Loucy (cell line): ENCODE measurements around the gene SNX4.
A peak's percentile ranks its signal among the peaks of the same experiment; 100 is the strongest.

Source experiments
- H2AFZ ChIP-seq: fragments of 200-600 bp; sonication (generic); 2 replicates; pipeline ENCODE4 v1.6.0; 2016; ENCODE audit warnings: antibody characterized with exemption, mild to moderate bottlenecking, low read length, moderate library complexity
- H3F3A ChIP-seq: fragments of 200-600 bp; 2 replicates; pipeline ENCODE4 v1.6.0; 2016; ENCODE audit warnings: antibody characterized with exemption, low read depth, mild to moderate bottlenecking
- H3K27me3 ChIP-seq: fragments of 200-600 bp; sonication (generic); 2 replicates; pipeline ENCODE4 v1.6.1; 2014; ENCODE audit warnings: low read length, mild to moderate bottlenecking; ENCODE audit not compliant: insufficient read depth, poor library complexity, severe bottlenecking
- H3K36me3 ChIP-seq: fragments of 200-600 bp; sonication (generic); 2 replicates; pipeline ENCODE4 v1.6.1; 2016; ENCODE audit warnings: low read length; ENCODE audit not compliant: insufficient read depth
- H3K4me1 ChIP-seq: fragments of 200-600 bp; sonication (generic); 2 replicates; pipeline ENCODE4 v1.5.1; 2014; ENCODE audit warnings: low read length, mild to moderate bottlenecking; ENCODE audit not compliant: insufficient read depth, poor library complexity, severe bottlenecking
- H3K4me2 ChIP-seq: fragments of 200-600 bp; sonication (generic); 2 replicates; pipeline ENCODE4 v1.6.0; 2014; ENCODE audit warnings: antibody characterized with exemption, low read length, low read depth, mild to moderate bottlenecking; ENCODE audit not compliant: poor library complexity, severe bottlenecking
- H3K4me3 ChIP-seq: fragments of 200-600 bp; sonication (generic); 2 replicates; pipeline ENCODE4 v1.5.1; 2014; ENCODE audit warnings: low read length, mild to moderate bottlenecking, mixed read lengths; ENCODE audit not compliant: poor library complexity, severe bottlenecking
- H3K79me2 ChIP-seq: fragments of 200-600 bp; sonication (generic); 2 replicates; pipeline ENCODE4 v1.6.1; 2014; ENCODE audit warnings: low read length; ENCODE audit not compliant: insufficient read depth
- H3K9ac ChIP-seq: fragments of 200-600 bp; sonication (generic); 2 replicates; pipeline ENCODE4 v1.6.0; 2014; ENCODE audit warnings: mild to moderate bottlenecking, low read depth, low read length, moderate library complexity; ENCODE audit not compliant: poor library complexity, severe bottlenecking
- H3K9me2 ChIP-seq: fragments of 200-600 bp; sonication (generic); replicated peaks from 2 replicates; pipeline ENCODE4 v1.6.1; 2016; ENCODE audit warnings: low read depth, low read length, mixed read lengths
- H3K9me3 ChIP-seq: fragments of 200-600 bp; sonication (generic); 2 replicates; pipeline ENCODE4 v1.6.1; 2014; ENCODE audit warnings: mild to moderate bottlenecking, antibody characterized with exemption, low read length, low read depth; ENCODE audit not compliant: insufficient read depth
- H4K20me1 ChIP-seq: fragments of 200-600 bp; sonication (generic); 2 replicates; pipeline ENCODE4 v1.6.0; 2014; ENCODE audit warnings: antibody characterized with exemption, low read length, mild to moderate bottlenecking; ENCODE audit not compliant: insufficient read depth, poor library complexity, severe bottlenecking
- EZH2phosphoT487 ChIP-seq: fragments of 200-600 bp; IDR thresholded peaks from 2 replicates; pipeline ENCODE4 v1.6.1; 2018; ENCODE audit warnings: antibody characterized with exemption, mild to moderate bottlenecking, moderate library complexity, borderline replicate concordance
- TF ChIP-seq, protein P1 (sequence below): fragments of 200-600 bp; sonication (generic); conservative IDR thresholded peaks from 2 replicates; pipeline ENCODE4 v1.5.1; 2014; ENCODE audit warnings: mild to moderate bottlenecking, antibody characterized with exemption, low read length

SNX4 gene

DNA sequence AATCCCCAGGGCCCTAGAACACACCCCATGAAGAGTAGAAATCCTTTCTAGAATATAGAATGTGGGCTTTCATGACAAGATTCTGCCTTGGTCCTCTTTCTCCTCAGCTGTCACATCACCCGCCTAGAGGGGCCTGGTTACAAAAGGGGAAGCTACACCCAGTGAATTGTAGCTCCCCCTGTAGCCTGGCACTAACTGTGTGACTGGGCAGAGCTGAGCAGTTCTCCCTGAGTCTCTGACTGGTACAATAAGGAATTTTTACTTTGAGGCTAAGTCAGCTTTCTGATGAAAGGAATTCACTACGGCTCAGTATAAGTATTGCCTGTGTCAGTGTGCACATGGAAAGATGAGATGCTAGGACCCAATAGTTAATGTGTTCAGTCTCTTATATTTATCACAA lies 116.2 kb downstream of the SNX4 start:
- Histone ChIP-seq H3F3A (no peaks in the 10 kb centered on the region), H3K9ac (no peak overlapping the region), H3K4me1 (no peaks in the 10 kb centered on the region), H3K27me3 (peaks cover 11% of the 10 kb centered on the region), H3K4me2 (no peak overlapping the region), H3K4me3 (no peak overlapping the region), H3K36me3 (no peaks in the 10 kb centered on the region), H3K9me2 (no peaks in the 10 kb centered on the region), H4K20me1 (no peaks in the 10 kb centered on the region), H3K79me2 (no peaks in the 10 kb centered on the region), H2AFZ (no peak overlapping the region), H3K9me3 (no peaks in the 10 kb centered on the region)
- no peak for TF ChIP-seq EZH2phosphoT487
- TF ChIP-seq, protein P1, sequence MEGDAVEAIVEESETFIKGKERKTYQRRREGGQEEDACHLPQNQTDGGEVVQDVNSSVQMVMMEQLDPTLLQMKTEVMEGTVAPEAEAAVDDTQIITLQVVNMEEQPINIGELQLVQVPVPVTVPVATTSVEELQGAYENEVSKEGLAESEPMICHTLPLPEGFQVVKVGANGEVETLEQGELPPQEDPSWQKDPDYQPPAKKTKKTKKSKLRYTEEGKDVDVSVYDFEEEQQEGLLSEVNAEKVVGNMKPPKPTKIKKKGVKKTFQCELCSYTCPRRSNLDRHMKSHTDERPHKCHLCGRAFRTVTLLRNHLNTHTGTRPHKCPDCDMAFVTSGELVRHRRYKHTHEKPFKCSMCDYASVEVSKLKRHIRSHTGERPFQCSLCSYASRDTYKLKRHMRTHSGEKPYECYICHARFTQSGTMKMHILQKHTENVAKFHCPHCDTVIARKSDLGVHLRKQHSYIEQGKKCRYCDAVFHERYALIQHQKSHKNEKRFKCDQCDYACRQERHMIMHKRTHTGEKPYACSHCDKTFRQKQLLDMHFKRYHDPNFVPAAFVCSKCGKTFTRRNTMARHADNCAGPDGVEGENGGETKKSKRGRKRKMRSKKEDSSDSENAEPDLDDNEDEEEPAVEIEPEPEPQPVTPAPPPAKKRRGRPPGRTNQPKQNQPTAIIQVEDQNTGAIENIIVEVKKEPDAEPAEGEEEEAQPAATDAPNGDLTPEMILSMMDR = peak; percentile 20; the same call in 1 of the 2 replicates

DNA sequence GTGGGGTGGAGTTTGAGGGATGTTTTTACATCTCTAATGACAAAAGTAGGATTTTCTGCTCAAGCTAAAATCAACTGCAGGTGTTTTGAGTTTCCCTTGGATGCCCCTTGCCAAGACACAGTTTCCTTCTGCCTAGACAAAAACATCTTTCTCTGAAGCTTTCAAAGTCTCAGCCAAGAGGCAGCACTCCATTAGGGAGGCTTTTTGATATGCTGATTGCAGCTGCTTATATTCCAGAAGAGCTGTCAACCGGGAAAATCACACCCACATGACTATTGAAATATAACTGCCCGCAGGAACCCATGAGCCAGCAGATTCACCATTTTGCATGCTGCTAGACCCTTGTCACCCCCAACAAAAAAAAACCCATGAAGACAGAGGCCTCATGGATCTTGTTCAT lies 117.4 kb downstream of the SNX4 start:
- TF ChIP-seq, protein P1 = no peak
- no peak for TF ChIP-seq EZH2phosphoT487
- Histone ChIP-seq H3K9me2 (no peaks in the 10 kb centered on the region), H3K4me3 (no peak overlapping the region), H3K9me3 (no peaks in the 10 kb centered on the region), H4K20me1 (no peaks in the 10 kb centered on the region), H3K9ac (no peak overlapping the region), H3K36me3 (no peaks in the 10 kb centered on the region), H3K4me2 (no peak overlapping the region), H2AFZ (no peak overlapping the region), H3K79me2 (no peaks in the 10 kb centered on the region), H3K27me3 (peaks cover 14% of the 10 kb centered on the region), H3K4me1 (no peaks in the 10 kb centered on the region), H3F3A (no peaks in the 10 kb centered on the region)

DNA sequence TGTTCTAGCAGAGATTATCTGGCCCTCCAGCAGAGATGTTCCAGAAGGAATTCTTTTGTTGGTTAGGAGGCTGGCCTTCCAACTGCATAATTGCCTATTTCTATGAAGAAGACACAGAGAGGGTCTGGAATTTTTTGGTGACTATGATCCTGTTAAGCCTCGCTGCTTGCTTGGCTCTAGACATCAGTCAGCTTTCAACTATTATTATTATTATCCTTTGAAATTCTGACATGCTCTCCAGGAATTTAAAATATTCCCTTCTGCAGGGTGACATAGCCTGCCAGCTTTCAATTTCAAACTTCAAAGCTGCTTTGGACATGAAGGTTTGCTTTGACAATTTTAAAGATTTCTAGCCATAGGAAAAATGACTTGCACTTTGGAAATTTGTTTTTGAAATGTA lies 118.6 kb downstream of the SNX4 start:
- Histone ChIP-seq H3K9me2 (no peaks in the 10 kb centered on the region), H3K4me1 (no peaks in the 10 kb centered on the region), H3K36me3 (no peaks in the 10 kb centered on the region), H2AFZ (no peak overlapping the region), H3K79me2 (no peaks in the 10 kb centered on the region), H3K9me3 (no peaks in the 10 kb centered on the region), H3K9ac (no peak overlapping the region), H3F3A (no peaks in the 10 kb centered on the region), H3K4me3 (no peak overlapping the region), H4K20me1 (no peaks in the 10 kb centered on the region), H3K27me3 (peaks cover 17% of the 10 kb centered on the region), H3K4me2 (no peak overlapping the region)
- TF ChIP-seq EZH2phosphoT487 = no peak
- TF ChIP-seq, protein P1 = no peak
